Adipose tissue (tissue), 3 donors: ENCODE data around the gene ADAMTS5. TPM values are rescaled to one million over a fixed set of nuclear protein-coding genes. Genes with fewer than 3 reads are reported as not detected.

Source experiments
- H3K27ac ChIP-seq: one replicate; pipeline ENCODE4 v1.5.1; 2013; ENCODE audit warnings: low read depth, low read length
- WGBS, 3 donors: extraction: QIAGEN DNeasy Blood & Tissue Kit; methylation state at CpG; one replicate each; pipeline ENCODE4 v1.1.7; 2013; 5-methylcytosine and 5-hydroxymethylcytosine counted together
- polyA plus RNA-seq, 3 donors: library from polyadenylated mRNA; stranded (reverse); fragments of 200-250 nt; gene quantifications; one replicate each; pipeline ENCODE4 v1.2.3, GENCODE V29; 2013
- donor health status: healthy with polysubstance abuse.
- donor health status: Bipolar disorder and iron deficiency.
- donor health status: healthy.

Gene ADAMTS5
- polyA plus RNA-seq, 3 donors = 1.0 to 16.0 (median 9.4) TPM

DNA sequence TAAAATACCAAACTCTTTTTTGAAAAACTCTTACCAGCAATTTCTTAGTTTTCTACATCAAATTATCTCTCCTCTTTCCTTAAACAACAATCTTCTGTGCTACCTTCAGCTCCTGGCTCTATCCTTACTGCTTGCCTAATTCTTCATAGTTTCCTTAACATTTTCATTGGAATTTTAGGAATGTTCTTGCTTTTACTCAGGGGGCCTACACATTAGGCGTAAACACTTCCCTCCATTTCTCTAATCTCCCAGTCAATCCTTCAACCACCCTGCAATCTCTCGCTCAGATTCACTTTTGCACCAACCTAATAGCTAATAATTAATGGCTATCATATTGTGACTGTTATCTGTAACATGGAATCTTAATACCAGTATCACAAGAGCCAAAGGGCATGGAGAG lies 50.1 kb downstream of the ADAMTS5 start:
- WGBS, 3 donors = 74 to 93% (median 85%) methylated on average over 2 of the region's 2 CpGs
- no peak overlapping the region for H3K27ac ChIP-seq

DNA sequence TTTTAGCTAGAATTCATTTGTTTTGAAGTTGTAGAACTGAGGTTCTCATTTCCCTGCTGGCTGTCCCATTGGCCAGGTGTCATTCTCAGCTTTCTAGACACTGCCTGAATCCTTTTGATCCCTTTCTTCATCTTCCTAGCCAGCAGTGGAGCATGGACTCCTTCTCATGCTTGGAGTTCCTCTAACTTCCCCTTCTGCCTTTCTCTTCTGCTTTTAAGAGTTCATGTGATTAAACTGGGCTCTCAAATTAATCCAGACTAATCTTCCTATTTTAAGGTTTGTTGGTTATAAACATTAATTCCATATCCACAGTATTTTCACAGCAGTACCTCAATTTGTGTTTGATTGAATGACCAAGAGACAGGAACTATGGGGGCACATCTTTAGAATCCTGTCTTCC lies 52.3 kb downstream of the ADAMTS5 start:
- no peak overlapping the region for H3K27ac ChIP-seq

DNA sequence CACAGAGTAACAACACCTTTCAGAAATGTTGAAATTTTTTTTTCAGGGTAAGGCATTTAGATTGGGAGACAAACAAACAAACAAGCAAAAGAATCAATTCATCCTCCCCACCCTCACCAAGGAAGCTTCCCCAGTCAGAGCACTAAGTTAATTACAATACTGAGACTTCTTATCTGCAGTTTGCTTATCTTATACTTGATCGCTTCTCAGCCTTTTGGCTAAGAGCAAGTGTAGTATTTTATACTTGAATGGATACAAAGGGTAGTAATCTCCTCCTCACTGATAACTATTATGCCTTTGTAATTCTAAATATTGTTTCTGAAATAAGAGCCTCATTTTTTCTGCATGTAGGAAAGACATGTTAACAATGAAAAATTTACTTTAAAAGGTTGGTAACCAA lies 54.4 kb downstream of the ADAMTS5 start:
- 76 to 94% (median 94%) methylated on average over 1 of the region's 1 CpG for WGBS, 3 donors

DNA sequence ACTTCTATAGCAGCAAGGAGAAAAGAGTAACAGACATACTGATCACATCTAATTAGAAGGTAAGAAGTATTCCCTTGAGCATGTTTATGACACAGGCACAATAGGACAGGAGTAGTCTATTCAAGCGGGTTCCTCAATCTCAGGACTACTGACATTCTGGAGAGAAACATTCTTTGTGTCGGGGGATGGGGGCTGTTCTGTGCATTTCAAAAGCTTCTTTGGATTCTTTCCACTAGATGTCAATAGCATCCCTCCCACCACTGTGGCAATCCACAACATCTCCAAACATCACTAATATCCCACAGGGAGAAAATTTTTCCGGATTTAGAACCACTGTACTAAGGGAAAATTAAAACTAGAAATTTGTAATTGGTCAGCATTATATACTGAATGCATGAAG lies 56.9 kb downstream of the ADAMTS5 start:
- H3K27ac ChIP-seq = no peak overlapping the region
- WGBS, 3 donors = 72 to 75% (median 75%) methylated on average over 3 of the region's 3 CpGs

More for the DNA sequence above, 54.4 kb downstream of the ADAMTS5 start:
- H3K27ac ChIP-seq = no peak overlapping the region

DNA sequence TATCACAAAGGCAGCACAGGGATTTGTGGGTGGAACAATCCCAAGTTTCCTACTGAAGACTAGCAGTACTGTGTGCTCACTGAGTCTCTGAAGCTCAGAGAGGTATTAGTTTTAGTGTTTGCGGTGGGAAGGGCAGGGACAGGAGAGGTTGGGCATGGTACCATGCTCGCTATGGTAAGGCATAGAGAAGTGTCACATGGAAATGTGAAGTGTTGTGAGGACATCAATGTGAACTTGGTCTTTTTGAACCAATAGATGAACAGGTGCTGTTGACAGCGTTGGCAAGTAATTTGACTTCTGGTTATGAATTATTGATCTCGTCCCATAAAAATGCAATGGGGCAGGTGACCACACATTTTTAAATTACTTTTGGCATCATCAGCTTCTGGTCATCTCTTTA lies 65.9 kb downstream of the ADAMTS5 start:
- 45 to 95% (median 65%) methylated on average over 4 of the region's 4 CpGs for WGBS, 3 donors
- no peak overlapping the region for H3K27ac ChIP-seq

DNA sequence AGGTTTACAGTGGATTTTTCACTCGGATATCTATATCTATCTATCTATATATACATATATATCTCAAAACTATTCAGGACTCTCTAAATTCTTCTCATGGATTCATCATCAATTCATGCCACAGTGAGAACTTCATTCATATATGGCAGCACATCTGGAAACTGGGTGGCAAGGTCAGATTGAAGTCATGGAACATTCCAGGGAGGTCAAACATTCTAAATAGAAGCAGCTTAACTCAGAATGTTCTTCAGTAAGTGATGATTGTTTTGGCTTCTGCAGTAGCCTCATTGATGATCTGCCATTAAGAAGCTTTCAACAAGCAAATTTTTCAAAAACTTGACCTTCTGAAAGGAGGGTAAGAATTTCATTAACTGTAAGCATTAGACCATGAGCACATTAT lies 74.7 kb downstream of the ADAMTS5 start:
- WGBS, 3 donors = 69 to 73% (median 70%) methylated on average over 1 of the region's 1 CpG
- H3K27ac ChIP-seq = no peak overlapping the region

DNA sequence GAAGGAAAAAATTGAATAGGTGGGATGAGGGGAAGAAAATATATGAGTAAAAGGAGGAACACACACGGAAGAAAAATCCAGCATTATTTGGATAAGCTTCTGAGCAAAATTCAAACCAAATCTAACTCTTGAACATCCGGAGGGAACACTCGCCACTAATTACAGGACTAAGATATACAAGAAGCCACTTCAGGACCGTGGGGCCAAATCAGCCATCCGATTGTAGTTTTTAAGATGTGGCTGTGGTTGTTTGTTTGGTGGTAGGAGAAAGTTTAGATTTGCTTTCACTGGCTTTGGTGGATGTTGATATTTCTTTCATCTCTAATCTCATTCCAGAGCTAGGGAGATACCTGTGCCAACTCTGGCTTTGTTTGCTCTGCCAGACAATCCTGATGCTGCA lies 78.0 kb downstream of the ADAMTS5 start:
- WGBS, 3 donors = 59 to 83% (median 80%) methylated on average over 5 of the region's 5 CpGs
- H3K27ac ChIP-seq = no peak overlapping the region

DNA sequence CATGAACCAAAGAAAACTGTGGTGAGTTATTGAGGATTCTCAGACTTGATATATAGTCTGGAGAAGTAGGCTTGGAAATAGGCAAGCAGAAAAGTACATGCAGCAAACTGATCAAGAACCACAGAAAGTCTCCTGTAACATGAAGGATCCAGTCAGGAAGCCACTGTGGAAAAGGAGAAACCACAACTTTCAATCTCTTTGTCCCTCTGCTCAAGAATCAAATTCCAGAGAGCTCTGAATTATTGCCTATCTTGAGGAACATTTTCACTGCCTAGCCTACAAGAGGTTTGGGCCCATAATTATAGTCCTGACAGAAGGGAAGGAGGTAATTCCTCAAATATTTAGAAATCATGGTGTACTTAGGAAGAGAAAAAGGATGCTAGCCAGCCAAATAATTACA lies 78.6 kb downstream of the ADAMTS5 start:
- H3K27ac ChIP-seq = no peak overlapping the region

DNA sequence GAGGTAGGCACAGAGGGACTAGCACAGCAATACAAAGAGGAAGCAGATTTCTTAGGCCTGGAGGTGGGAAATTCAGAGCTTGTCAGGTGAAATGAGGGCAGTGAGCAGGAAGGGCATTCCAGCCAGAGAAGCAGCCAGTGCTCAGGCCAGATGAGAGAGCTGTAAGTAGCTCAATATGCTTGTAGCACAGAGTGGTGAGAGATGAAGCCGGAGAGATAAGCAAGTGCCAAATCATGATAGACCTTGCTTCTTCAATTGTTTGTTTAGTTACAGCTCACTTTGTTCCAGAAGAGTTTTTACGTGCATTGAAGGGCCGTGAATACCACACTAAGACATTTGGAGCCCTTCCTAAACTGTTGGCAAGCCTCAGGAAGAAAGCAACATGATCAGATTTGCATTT lies 79.6 kb downstream of the ADAMTS5 start:
- 74 to 81% (median 76%) methylated on average over 3 of the region's 3 CpGs for WGBS, 3 donors
- H3K27ac ChIP-seq = no peak overlapping the region

DNA sequence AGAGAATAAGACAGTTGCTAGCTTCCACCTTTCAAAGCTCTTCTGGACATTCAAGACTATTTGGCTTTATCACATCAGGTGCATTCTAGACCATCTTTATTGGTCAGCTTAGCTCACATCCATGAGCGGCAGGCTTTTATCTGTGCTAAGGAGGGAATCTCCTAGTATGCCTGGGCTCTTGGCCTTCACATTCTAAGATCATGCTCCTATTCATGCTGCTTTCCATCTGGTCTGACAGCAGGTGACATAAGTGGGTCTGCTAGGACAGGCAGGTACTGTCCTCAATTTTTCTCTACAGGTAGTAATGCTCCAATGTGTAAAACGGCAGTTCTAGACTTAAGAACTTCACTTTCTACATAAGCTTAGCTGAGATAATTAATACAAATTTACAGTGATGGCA lies 82.5 kb downstream of the ADAMTS5 start:
- H3K27ac ChIP-seq = no peak overlapping the region
- 91 to 97% (median 97%) methylated on average over 2 of the region's 2 CpGs for WGBS, 3 donors

DNA sequence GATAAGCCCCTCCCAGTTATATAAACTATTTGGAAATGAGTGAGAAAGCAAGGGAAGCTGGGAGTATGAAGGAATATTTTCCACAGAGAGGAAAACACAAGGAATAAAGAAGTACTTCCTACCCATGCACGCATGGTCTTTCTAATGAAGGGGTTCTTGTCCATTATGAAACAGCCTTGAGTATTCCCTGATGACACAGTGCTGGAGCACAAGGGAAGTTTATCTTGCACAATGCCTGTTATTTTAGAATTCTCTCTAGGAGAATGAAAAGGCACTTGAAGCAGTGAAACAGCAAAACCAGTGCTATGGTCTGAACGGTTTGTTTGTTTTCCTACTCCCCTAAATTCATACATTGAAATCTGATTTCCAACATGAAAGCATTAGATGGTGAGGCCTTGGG lies 83.1 kb downstream of the ADAMTS5 start:
- H3K27ac ChIP-seq = no peak overlapping the region
- WGBS, 3 donors = 48 to 85% (median 56%) methylated on average over 2 of the region's 2 CpGs

DNA sequence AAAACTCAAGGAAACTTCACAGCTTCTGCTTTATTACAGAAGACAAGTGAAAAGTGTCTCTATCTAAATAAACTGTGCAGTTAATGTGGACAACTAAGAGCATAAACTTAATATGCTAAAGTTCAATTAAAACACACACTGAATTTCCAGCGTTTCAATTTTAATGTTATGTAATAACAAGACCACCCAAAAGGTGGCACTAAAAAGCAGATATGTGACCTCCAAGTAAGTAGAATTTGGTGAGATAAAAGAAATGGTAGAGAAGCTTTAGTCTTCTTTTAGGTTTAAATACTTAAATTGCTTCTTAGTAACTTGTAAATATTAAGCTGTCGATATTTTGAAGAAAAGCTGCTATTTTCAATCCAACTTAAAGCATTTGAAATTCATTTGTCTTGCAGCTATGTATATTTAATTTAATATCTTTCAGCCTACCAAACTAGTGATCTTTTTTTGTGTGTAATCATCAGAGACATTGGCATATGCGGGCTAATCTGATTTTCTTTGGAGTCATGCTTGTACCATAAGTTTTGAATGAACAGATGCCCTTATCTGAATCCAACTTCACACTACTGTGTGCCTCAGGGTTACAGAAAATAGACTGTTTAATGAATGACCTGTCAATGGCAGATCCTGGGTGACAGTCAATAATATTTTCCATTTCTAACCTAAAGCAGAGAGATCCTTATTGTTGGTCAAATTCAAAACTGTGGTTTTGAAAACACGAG lies 85.2 kb downstream of the ADAMTS5 start:
- 49 to 58% (median 51%) methylated on average over 4 of the region's 4 CpGs for WGBS, 3 donors
- H3K27ac ChIP-seq = no peak overlapping the region

DNA sequence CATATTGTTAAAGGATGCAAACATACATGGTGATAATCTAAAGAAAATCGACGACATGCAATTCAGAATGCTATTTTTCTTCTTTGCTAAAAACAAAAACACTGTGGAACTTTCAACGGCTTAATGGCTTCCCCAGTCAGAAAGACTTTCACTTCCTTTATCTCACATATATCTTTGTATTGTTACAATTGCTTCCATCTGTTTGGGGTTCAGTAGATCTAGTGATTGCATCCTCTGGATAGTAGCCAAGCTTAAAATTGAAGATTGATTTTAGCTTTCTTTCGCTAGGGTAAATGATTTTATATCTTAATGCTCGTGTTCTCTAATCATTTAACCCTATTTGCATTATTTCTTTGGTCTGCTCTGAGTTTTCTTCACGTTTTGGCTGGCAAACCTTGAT lies 89.9 kb downstream of the ADAMTS5 start:
- H3K27ac ChIP-seq = no peak overlapping the region
- WGBS, 3 donors = 54 to 70% (median 59%) methylated on average over 6 of the region's 6 CpGs

DNA sequence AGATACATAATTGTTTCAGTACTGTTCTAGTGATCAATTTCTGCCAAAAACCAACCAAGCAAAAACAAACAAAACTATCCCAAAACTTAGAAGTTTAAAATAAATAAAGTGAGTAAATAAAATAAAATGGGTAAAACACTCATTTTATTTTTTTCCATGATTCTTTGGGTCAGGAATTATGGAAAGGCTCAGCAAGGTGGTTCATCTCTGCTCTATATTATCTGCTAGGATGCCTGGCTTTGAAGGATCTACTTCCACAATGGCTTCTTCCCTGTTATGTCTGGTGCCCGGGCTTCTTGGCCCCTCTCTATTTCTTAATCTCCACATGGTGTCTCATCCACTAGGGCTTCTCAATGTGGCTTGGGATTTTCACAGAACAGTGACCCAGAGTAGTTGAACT lies 92.5 kb downstream of the ADAMTS5 start:
- WGBS, 3 donors = 83 to 92% (median 91%) methylated on average over 1 of the region's 1 CpG
- no peak overlapping the region for H3K27ac ChIP-seq

Other genes starting within 250 kb of the ADAMTS5 start
- 100 to 1,000 TPM in 2 of 3 donors, 10 to 100 TPM in 1; 26.7 to 378 (median 177) TPM for gene ADAMTS1, start 121.7 kb downstream of the ADAMTS5 start, polyA plus RNA-seq